ENCODE data around the gene CCDC136. TPM values are rescaled to one million over a fixed set of nuclear protein-coding genes. Genes with fewer than 3 reads are reported as not detected.
A peak's percentile ranks its signal among the peaks of the same experiment; 100 is the strongest.

CCDC136 gene
- total RNA-seq, 1 experiment from 2014 or later, result 31.1 TPM

GRCh38 chr7:128862571-128863432 is 71.0 kb downstream of the CCDC136 start, which contains the start of gene ATP6V1F:
ATP6V1F (plus strand) TSS chr7:128862856; CDS start chr7:128862905, 49 bp downstream.
- H3T11ph ChIP-seq (ENCODE audit: low read length), result no peak within 1 kb of the TSS
- no peaks in the 10 kb centered on the region for H4K20me1 ChIP-seq (ENCODE audit: control insufficient read depth, insufficient read depth, insufficient read length)
- Mint-ChIP-seq H3K27ac (peak within 1 kb of the TSS; percentile 85 to 98 (median 89); a peak in 6 of 7 replicates), H3K36me3 (ENCODE audit: insufficient read depth in 1 of 3, low read depth in 3 of 3) (peaks cover 11 to 17% (median 15%) of the 10 kb centered on the region in 3 experiments), H3K9me3 (no peaks in the 10 kb centered on the region; a peak in 1 of 5 replicates), H3K27me3 (ENCODE audit: low read depth) (peaks cover 15% of the 10 kb centered on the region), H3K4me3 (peak within 1 kb of the TSS; percentile 97 to 98), H3K4me1 (peaks cover 28 to 39% of the 10 kb centered on the region in 2 experiments)
- H2AFZ ChIP-seq (ENCODE audit: low read length), result peak within 1 kb of the TSS; percentile 3
- no peak within 1 kb of the TSS for H3K56ac ChIP-seq (ENCODE audit: insufficient read length, low read depth, low read length)
- no peak within 1 kb of the TSS for H4K8ac ChIP-seq (replicated peaks; ENCODE audit: insufficient read length, low read depth, low read length)
- H2BK20ac ChIP-seq (ENCODE audit: low read depth, low read length, poor library complexity, severe bottlenecking), result no peak within 1 kb of the TSS
- H3K9me3 ChIP-seq (ENCODE audit: control insufficient read depth, low read depth, low read length), result no peaks in the 10 kb centered on the region
- H2BK15ac ChIP-seq (ENCODE audit: low read depth, low read length), result no peak within 1 kb of the TSS
- no peak within 1 kb of the TSS for H2AK5ac ChIP-seq (ENCODE audit: insufficient read length, low read length)
- peak; percentile 98 for DNase-seq
- no peak within 1 kb of the TSS for H4K5ac ChIP-seq (ENCODE audit: insufficient read length, low read depth, low read length)
- H3K4ac ChIP-seq (ENCODE audit: low read depth, low read length), result no peak within 1 kb of the TSS
- H3K4me2 ChIP-seq (ENCODE audit: insufficient read depth, insufficient read length, low read length), result peak within 1 kb of the TSS; percentile 96
- H3K4me1 ChIP-seq (ENCODE audit: insufficient read depth, low read length), result 0 out of 2 replicates have a peak, but pooled peaks cover 3% of the 10 kb centered on the region
- TF ChIP-seq, protein P1, sequence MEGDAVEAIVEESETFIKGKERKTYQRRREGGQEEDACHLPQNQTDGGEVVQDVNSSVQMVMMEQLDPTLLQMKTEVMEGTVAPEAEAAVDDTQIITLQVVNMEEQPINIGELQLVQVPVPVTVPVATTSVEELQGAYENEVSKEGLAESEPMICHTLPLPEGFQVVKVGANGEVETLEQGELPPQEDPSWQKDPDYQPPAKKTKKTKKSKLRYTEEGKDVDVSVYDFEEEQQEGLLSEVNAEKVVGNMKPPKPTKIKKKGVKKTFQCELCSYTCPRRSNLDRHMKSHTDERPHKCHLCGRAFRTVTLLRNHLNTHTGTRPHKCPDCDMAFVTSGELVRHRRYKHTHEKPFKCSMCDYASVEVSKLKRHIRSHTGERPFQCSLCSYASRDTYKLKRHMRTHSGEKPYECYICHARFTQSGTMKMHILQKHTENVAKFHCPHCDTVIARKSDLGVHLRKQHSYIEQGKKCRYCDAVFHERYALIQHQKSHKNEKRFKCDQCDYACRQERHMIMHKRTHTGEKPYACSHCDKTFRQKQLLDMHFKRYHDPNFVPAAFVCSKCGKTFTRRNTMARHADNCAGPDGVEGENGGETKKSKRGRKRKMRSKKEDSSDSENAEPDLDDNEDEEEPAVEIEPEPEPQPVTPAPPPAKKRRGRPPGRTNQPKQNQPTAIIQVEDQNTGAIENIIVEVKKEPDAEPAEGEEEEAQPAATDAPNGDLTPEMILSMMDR (conservative IDR thresholded peaks at IDR 0.05), result no peak
- H3K14ac ChIP-seq (ENCODE audit: insufficient read depth, low read length), result no peak within 1 kb of the TSS
- no peak within 1 kb of the TSS for H3K18ac ChIP-seq (ENCODE audit: insufficient read length, low read depth, low read length)
- no peak within 1 kb of the TSS for H3K27ac ChIP-seq (ENCODE audit: insufficient read length, low read depth, low read length)
- no peak within 1 kb of the TSS for H4K91ac ChIP-seq (ENCODE audit: insufficient read length, low read depth, low read length)
- H3K9ac ChIP-seq (ENCODE audit: extremely low read depth, insufficient read length, low read length), result peak within 1 kb of the TSS; percentile 56
- H3K27me3 ChIP-seq (ENCODE audit: insufficient read depth, low read length), result no peaks in the 10 kb centered on the region; the same call in 1 of the 2 replicates
- no peaks in the 10 kb centered on the region; the same call in 1 of the 2 replicates for H3K79me2 ChIP-seq (ENCODE audit: insufficient read depth, low read length)
- WGBS (ENCODE audit: extremely low coverage, insufficient read length, low lambda C conversion rate), result no CpG with 5 or more reads among the region's 65 CpGs
- no peaks in the 10 kb centered on the region for H3K79me1 ChIP-seq (ENCODE audit: insufficient read depth, low read depth, low read length, poor library complexity, severe bottlenecking)
- H3K23ac ChIP-seq (ENCODE audit: insufficient read length, low read depth, low read length), result no peak within 1 kb of the TSS
- no peak within 1 kb of the TSS for H2BK120ac ChIP-seq (ENCODE audit: low read depth, low read length, poor library complexity, severe bottlenecking)
- H2BK5ac ChIP-seq (ENCODE audit: insufficient read length, low read length), result no peak within 1 kb of the TSS
- peaks cover 8% of the 10 kb centered on the region for H3K23me2 ChIP-seq (ENCODE audit: insufficient read length, low read depth, low read length, poor library complexity, severe bottlenecking)
- no peak within 1 kb of the TSS for H2BK12ac ChIP-seq (ENCODE audit: insufficient read length, low read depth, low read length)
